ENCODE results near the gene WDR46. TPM values are rescaled to one million over a fixed set of nuclear protein-coding genes. Genes with fewer than 3 reads are reported as not detected.
"Not testable (repeated sequence)": the region's sequence is repeated elsewhere in the genome, so short reads cannot be mapped to it uniquely, and the experiment has no call there.

Gene WDR46
- total RNA-seq, 2 donors from 2014 or later, result 51.2 to 98.7 TPM

- Mint-ChIP-seq H3K27ac (peak overlapping the region; percentile 96), H3K36me3 (ENCODE audit: low read depth) (peaks cover 88% of the 10 kb centered on the region), H3K27me3 (no peaks in the 10 kb centered on the region), H3K9me3 (no peaks in the 10 kb centered on the region), H3K4me3 (peak overlapping the region; percentile 88), H3K4me1 (peaks cover 39% of the 10 kb centered on the region)
- no peak for ATAC-seq (replicated peaks)
Observed at GRCh38 chr6:33273129-33273923, 15.7 kb downstream of the WDR46 start.

GRCh38 chr6:33272275-33273128 is 16.5 kb downstream of the WDR46 start:
- peak overlapping the region; percentile 88 for H3K4me3 Mint-ChIP-seq
- H3K36me3 Mint-ChIP-seq (ENCODE audit: low read depth), result peaks cover 91% of the 10 kb centered on the region
- H3K4me1 Mint-ChIP-seq, result peaks cover 39% of the 10 kb centered on the region
- H3K9me3 Mint-ChIP-seq, result no peaks in the 10 kb centered on the region
- peak overlapping the region; percentile 96 for H3K27ac Mint-ChIP-seq
- H3K27me3 Mint-ChIP-seq, result no peaks in the 10 kb centered on the region
- ATAC-seq (replicated peaks), result peak; percentile 14

GRCh38 chr6:33271468-33272274 is 17.4 kb downstream of the WDR46 start, which contains the start of the genes RPS18 and VPS52:
TSS of gene RPS18 (plus strand) at chr6:33272075. CDS start at chr6:33272120, 45 bp downstream.
TSS of gene VPS52 (minus strand) at chr6:33271876. CDS start at chr6:33271675, 201 bp downstream.
- Mint-ChIP-seq H3K27me3 (no peaks in the 10 kb centered on the region), H3K27ac (peak within 1 kb of the TSS; percentile 96), H3K36me3 (ENCODE audit: low read depth) (peaks cover 92% of the 10 kb centered on the region), H3K4me3 (peak within 1 kb of the TSS; percentile 88), H3K9me3 (no peaks in the 10 kb centered on the region), H3K4me1 (peaks cover 39% of the 10 kb centered on the region)
- ATAC-seq (replicated peaks), result peak; percentile 96

- peaks cover 33% of the 10 kb centered on the region for H3K4me1 Mint-ChIP-seq
- peaks cover 92% of the 10 kb centered on the region for H3K36me3 Mint-ChIP-seq (ENCODE audit: low read depth)
- H3K4me3 Mint-ChIP-seq, result peak overlapping the region; percentile 88
- peak overlapping the region; percentile 96 for H3K27ac Mint-ChIP-seq
- peak; percentile 1 for ATAC-seq (replicated peaks)
- H3K9me3 Mint-ChIP-seq, result no peaks in the 10 kb centered on the region
- H3K27me3 Mint-ChIP-seq, result no peaks in the 10 kb centered on the region
Observed at GRCh38 chr6:33271117-33271467, 17.9 kb downstream of the WDR46 start.

- Mint-ChIP-seq H3K4me3 (no peak overlapping the region), H3K9me3 (no peaks in the 10 kb centered on the region), H3K27me3 (no peaks in the 10 kb centered on the region), H3K36me3 (ENCODE audit: low read depth) (peaks cover 100% of the 10 kb centered on the region), H3K4me1 (no peaks in the 10 kb centered on the region), H3K27ac (no peak overlapping the region)
- no peak for ATAC-seq (replicated peaks)
Observed at GRCh38 chr6:33264015-33264414, 25.0 kb downstream of the WDR46 start.

- ATAC-seq (replicated peaks); H3K4me3 Mint-ChIP-seq; H3K9me3 Mint-ChIP-seq; H3K27me3 Mint-ChIP-seq; H3K4me1 Mint-ChIP-seq: not testable (repeated sequence)
- peak overlapping the region; percentile 50 for H3K27ac Mint-ChIP-seq
- peaks cover 96% of the 10 kb centered on the region for H3K36me3 Mint-ChIP-seq (ENCODE audit: low read depth)
Observed at GRCh38 chr6:33262490-33262889, 26.5 kb downstream of the WDR46 start.

GRCh38 chr6:33259032-33259431 is 30.0 kb downstream of the WDR46 start:
- Mint-ChIP-seq H3K9me3 (no peaks in the 10 kb centered on the region), H3K27ac (no peak overlapping the region), H3K4me3 (no peak overlapping the region), H3K27me3 (no peaks in the 10 kb centered on the region), H3K36me3 (ENCODE audit: low read depth) (peaks cover 81% of the 10 kb centered on the region), H3K4me1 (no peaks in the 10 kb centered on the region)
- ATAC-seq (replicated peaks), result no peak

- no peaks in the 10 kb centered on the region for H3K9me3 Mint-ChIP-seq
- H3K27ac Mint-ChIP-seq, result no peak overlapping the region
- no peak overlapping the region for H3K4me3 Mint-ChIP-seq
- ATAC-seq (replicated peaks), result no peak
- H3K36me3 Mint-ChIP-seq (ENCODE audit: low read depth), result peaks cover 75% of the 10 kb centered on the region
- H3K27me3 Mint-ChIP-seq, result no peaks in the 10 kb centered on the region
- peaks cover 25% of the 10 kb centered on the region for H3K4me1 Mint-ChIP-seq
Observed at GRCh38 chr6:33254591-33254990, 34.4 kb downstream of the WDR46 start.

- H3K27me3 Mint-ChIP-seq, result no peaks in the 10 kb centered on the region
- H3K4me1 Mint-ChIP-seq, result peaks cover 31% of the 10 kb centered on the region
- H3K9me3 Mint-ChIP-seq, result no peaks in the 10 kb centered on the region
- H3K36me3 Mint-ChIP-seq (ENCODE audit: low read depth), result peaks cover 65% of the 10 kb centered on the region
- no peak for ATAC-seq (replicated peaks)
- H3K4me3 Mint-ChIP-seq, result no peak overlapping the region
- peak overlapping the region; percentile 66 for H3K27ac Mint-ChIP-seq
Observed at GRCh38 chr6:33252759-33253158, 36.3 kb downstream of the WDR46 start.

GRCh38 chr6:33251395-33252012 is 37.5 kb downstream of the WDR46 start:
- Mint-ChIP-seq H3K36me3 (ENCODE audit: low read depth) (peaks cover 56% of the 10 kb centered on the region), H3K9me3 (no peaks in the 10 kb centered on the region), H3K4me1 (peaks cover 31% of the 10 kb centered on the region), H3K27me3 (no peaks in the 10 kb centered on the region), H3K27ac (peak overlapping the region; percentile 93), H3K4me3 (peak overlapping the region; percentile 87)
- ATAC-seq (replicated peaks), result no peak

GRCh38 chr6:33250731-33251130 is 38.3 kb downstream of the WDR46 start:
- no peak for ATAC-seq (replicated peaks)
- H3K9me3 Mint-ChIP-seq, result no peaks in the 10 kb centered on the region
- H3K4me1 Mint-ChIP-seq, result peaks cover 31% of the 10 kb centered on the region
- H3K27ac Mint-ChIP-seq, result peak overlapping the region; percentile 93
- no peaks in the 10 kb centered on the region for H3K27me3 Mint-ChIP-seq
- peak overlapping the region; percentile 87 for H3K4me3 Mint-ChIP-seq
- H3K36me3 Mint-ChIP-seq (ENCODE audit: low read depth), result peaks cover 50% of the 10 kb centered on the region

- Mint-ChIP-seq H3K36me3 (ENCODE audit: low read depth) (peaks cover 47% of the 10 kb centered on the region), H3K27me3 (no peaks in the 10 kb centered on the region), H3K4me3 (peak overlapping the region; percentile 87), H3K9me3 (no peaks in the 10 kb centered on the region), H3K4me1 (peaks cover 31% of the 10 kb centered on the region), H3K27ac (peak overlapping the region; percentile 93)
- peak; percentile 13 for ATAC-seq (replicated peaks)
Observed at GRCh38 chr6:33249732-33250630, 39.1 kb downstream of the WDR46 start.

All from activated T-helper 17 cell treated with anti-CD3 and anti-CD28 coated beads, Interleukin-2, amount 50 U/mL, for 72 hours (primary cell).